HepG2 (cell line): ENCODE results near the gene LCAT. TPM values are rescaled to one million over a fixed set of nuclear protein-coding genes. Genes with fewer than 3 reads are reported as not detected.
A peak's percentile ranks its signal among the peaks of the same experiment; 100 is the strongest.

Experiments
- AKNA ChIP-seq: sonication (generic); formaldehyde crosslinking; IDR thresholded peaks from 2 replicates; pipeline ENCODE4 v1.4.0; 2020; ENCODE audit warnings: missing genetic modification reagents, borderline replicate concordance
- FOXO1 ChIP-seq: sonication (generic); formaldehyde crosslinking; IDR thresholded peaks from 2 replicates; pipeline ENCODE4 v1.4.0; 2020; ENCODE audit warnings: missing genetic modification reagents
- GZF1 ChIP-seq: sonication (generic); formaldehyde crosslinking; IDR thresholded peaks from 2 replicates; pipeline ENCODE4 v1.5.1; 2020; ENCODE audit warnings: mild to moderate bottlenecking, missing genetic modification reagents
- HNRNPL ChIP-seq: fragments of 200-400 bp; formaldehyde crosslinking; IDR thresholded peaks from 2 replicates; pipeline ENCODE4 v1.6.1; 2017; ENCODE audit warnings: mild to moderate bottlenecking, low read depth, low read length
- IKZF5 ChIP-seq: IDR thresholded peaks from 2 replicates; pipeline ENCODE4 v1.6.1; 2018; ENCODE audit warnings: missing genetic modification reagents, mild to moderate bottlenecking, missing compliant biosample characterization
- PCBP1 ChIP-seq: fragments of 200-400 bp; formaldehyde crosslinking; IDR thresholded peaks from 2 replicates; pipeline ENCODE4 v1.6.1; 2017; ENCODE audit warnings: mild to moderate bottlenecking, low read depth, low read length, borderline replicate concordance
- REST ChIP-seq, 2 experiments: IDR thresholded peaks; 2 replicates each; pipeline ENCODE4 v1.6.1; 2011 to 2012; ENCODE audit warnings: low read length in 2 of 2, borderline replicate concordance in 1 of 2, low read depth in 1 of 2, mild to moderate bottlenecking in 1 of 2, moderate library complexity in 1 of 2
- ZNF142 ChIP-seq: sonication (generic); formaldehyde crosslinking; IDR thresholded peaks from 2 replicates; pipeline ENCODE4 v1.4.0; 2020; ENCODE audit warnings: missing genetic modification reagents
- ZNF563 ChIP-seq: sonication (generic); formaldehyde crosslinking; IDR thresholded peaks from 2 replicates; pipeline ENCODE4 v1.8.0; 2022; ENCODE audit warnings: mild to moderate bottlenecking, moderate library complexity, missing genetic modification reagents
- polyA plus RNA-seq, 8 experiments: library from polyadenylated mRNA; depleted of rRNA in 3 of 8; stranded (reverse) in 7 of 8; unstranded in 1 of 8; fragments of >200 nt; fragmentation: Illumina TruSeq in 4 of 8; extraction: Trizol in 4 of 8; gene quantifications; 2 replicates each; pipeline versions ENCODE4 v1.2.1 to v1.2.3, GENCODE V29; 2011 to 2016; ENCODE audit warnings: low read depth in 4 of 8, missing spikeins in 1 of 8, mixed read lengths in 1 of 8; ENCODE audit not compliant: insufficient read depth in 1 of 8
- total RNA-seq, 5 experiments: library from RNA; depleted of rRNA; stranded (reverse); fragments of >200 nt; fragmentation: Illumina TruSeq; extraction: Trizol; gene quantifications; 2 replicates each; pipeline ENCODE4 v1.2.3, GENCODE V29; 2016; ENCODE audit warnings: low read depth in 1 of 5

LCAT gene
- total and polyA plus RNA-seq, 2 of the 13 experiments (the other 11 are each of a cell fraction or from before 2014, with no cell fraction given), result 36.1 to 38.9 TPM

- TF ChIP-seq REST (IDR thresholded peaks at IDR 0.05; ENCODE audit: borderline replicate concordance in 1 of 2, low read depth in 1 of 2, low read length in 2 of 2) (peak in 1 of 2 experiments; percentile 28; a peak in 1 of 4 replicates), ZNF563 (CRISPR knock-in tag) (peak; percentile 64), ZNF142 (CRISPR knock-in tag) (0 out of 2 replicates have a peak, but pooled peaks have one; percentile 55), FOXO1 (peak; percentile 58; the same call in 1 of the 2 replicates), GZF1 (no peak; the same call in 1 of the 2 replicates), HNRNPL (no peak), PCBP1 (no peak), AKNA (CRISPR knock-in tag) (no peak), IKZF5 (CRISPR knock-in tag) (peak; percentile 92)
Measured at GRCh38 chr16:67993207-67994039, 49.5 kb upstream of the LCAT start (continued).
